Hepatocyte (in vitro differentiated cells): ENCODE data around the gene PGM2L1.

ENCODE experiments used
- CTCF ChIP-seq: fragments of 200-600 bp; sonication (generic); IDR thresholded peaks from 2 replicates; pipeline ENCODE4 v1.5.1; 2016; ENCODE audit warnings: antibody characterized with exemption, mild to moderate bottlenecking; ENCODE audit not compliant: poor library complexity
- EZH2 ChIP-seq: fragments of 200-600 bp; sonication (generic); IDR thresholded peaks from 2 replicates; pipeline ENCODE4 v1.6.1; 2016; ENCODE audit warnings: antibody characterized with exemption, mild to moderate bottlenecking, borderline replicate concordance
- EZH2phosphoT487 ChIP-seq: fragments of 200-600 bp; sonication (generic); IDR thresholded peaks from one replicate; pipeline ENCODE4 v1.6.1; 2018; ENCODE audit warnings: antibody characterized with exemption, mild to moderate bottlenecking, low read depth, moderate library complexity; ENCODE audit not compliant: unreplicated experiment, severe bottlenecking

GRCh38 chr11:74412321-74412720, 14.1 kb upstream of the PGM2L1 start:
- no peak for TF ChIP-seq CTCF
- TF ChIP-seq EZH2phosphoT487: no peak
- TF ChIP-seq EZH2: no peak
